Activated naive CD4-positive, alpha-beta T cell treated with anti-CD3 and anti-CD28 coated beads, Interleukin-2, amount 10 ng/mL, durations not matched to agents 7 days and 5 days (primary cell): Measurements from ENCODE around the gene ZMYM4.

Source experiments
- CTCF ChIA-PET: fragments of 350-600 bp; sonication (Branson Sonifier 250); formaldehyde crosslinking; loops from one replicate; lab custom pipeline; 2021; ENCODE audit warnings: antibody characterized with exemption; lab: Charles Lee
- DNase-seq: peaks from one replicate; pipeline ENCODE4 v3.0.0-alpha.2; 2020
- H3K27ac Mint-ChIP-seq: one replicate; pipeline ENCODE4 v1.8.0; 2021; ENCODE audit warnings: mild to moderate bottlenecking, moderate library complexity, mixed read lengths
- H3K27me3 Mint-ChIP-seq: one replicate; pipeline ENCODE4 v1.8.0; 2021; ENCODE audit warnings: mild to moderate bottlenecking, mixed read lengths
- H3K36me3 Mint-ChIP-seq: one replicate; pipeline ENCODE4 v1.8.0; 2021; ENCODE audit warnings: mixed read lengths
- H3K4me1 Mint-ChIP-seq: one replicate; pipeline ENCODE4 v1.8.0; 2021; ENCODE audit warnings: mixed read lengths
- H3K4me3 Mint-ChIP-seq: one replicate; pipeline ENCODE4 v1.8.0; 2021; ENCODE audit warnings: mild to moderate bottlenecking, moderate library complexity, mixed read lengths
- H3K9me3 Mint-ChIP-seq: one replicate; pipeline ENCODE4 v1.8.0; 2021; ENCODE audit warnings: mixed read lengths

The ZMYM4 gene

DNA sequence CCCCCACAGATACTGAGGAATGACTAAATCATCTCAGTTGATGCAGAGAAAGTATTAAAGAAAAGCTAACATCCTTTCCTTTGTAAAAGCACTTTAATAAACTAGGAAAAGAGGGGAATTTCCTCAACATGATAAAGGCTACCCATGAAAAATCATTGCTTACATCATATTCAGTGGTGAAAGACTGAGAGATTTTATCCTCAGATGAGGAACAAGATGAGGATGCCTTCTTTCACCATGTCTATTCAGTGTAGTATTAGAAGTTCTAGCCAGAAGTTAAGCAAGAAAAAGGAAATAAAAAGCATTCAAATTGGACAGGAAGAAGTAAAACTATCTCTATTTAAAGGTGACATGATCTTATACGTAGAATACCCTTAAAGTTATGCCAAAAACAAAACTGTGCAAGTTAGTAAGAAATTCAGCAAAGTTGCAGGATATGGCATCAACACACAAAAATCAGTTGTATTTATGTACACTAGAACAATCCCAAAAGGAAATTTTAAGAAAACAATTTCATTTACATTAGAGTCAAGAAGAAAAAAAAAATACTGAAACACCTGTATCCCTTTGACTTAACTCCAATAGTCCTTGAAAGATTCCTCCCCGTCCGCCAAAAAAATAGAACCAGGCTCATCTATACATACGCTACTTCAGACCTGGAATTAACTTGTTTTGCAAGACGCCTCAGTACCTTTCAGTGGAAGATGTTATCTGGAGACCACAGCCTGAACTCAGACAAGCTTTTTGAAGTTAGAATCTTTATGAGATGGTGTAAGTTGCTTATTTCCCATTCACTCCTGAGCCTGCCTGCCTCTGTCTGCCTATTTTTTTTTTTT is 17.5 kb downstream of the ZMYM4 start:
- no peak for DNase-seq
- Mint-ChIP-seq H3K4me1 (peaks cover 26% of the 10 kb centered on the region), H3K9me3 (peaks cover 8% of the 10 kb centered on the region), H3K36me3 (peaks cover 26% of the 10 kb centered on the region), H3K4me3 (no peak overlapping the region), H3K27ac (peak overlapping the region; percentile 65), H3K27me3 (no peaks in the 10 kb centered on the region)
- CTCF ChIA-PET, result interaction anchor here (0.6 kb wide), 2 partner anchors 449 to 1446 kb away, joined by 3 to 4 read pairs; no protein-coding TSS in a partner anchor

DNA sequence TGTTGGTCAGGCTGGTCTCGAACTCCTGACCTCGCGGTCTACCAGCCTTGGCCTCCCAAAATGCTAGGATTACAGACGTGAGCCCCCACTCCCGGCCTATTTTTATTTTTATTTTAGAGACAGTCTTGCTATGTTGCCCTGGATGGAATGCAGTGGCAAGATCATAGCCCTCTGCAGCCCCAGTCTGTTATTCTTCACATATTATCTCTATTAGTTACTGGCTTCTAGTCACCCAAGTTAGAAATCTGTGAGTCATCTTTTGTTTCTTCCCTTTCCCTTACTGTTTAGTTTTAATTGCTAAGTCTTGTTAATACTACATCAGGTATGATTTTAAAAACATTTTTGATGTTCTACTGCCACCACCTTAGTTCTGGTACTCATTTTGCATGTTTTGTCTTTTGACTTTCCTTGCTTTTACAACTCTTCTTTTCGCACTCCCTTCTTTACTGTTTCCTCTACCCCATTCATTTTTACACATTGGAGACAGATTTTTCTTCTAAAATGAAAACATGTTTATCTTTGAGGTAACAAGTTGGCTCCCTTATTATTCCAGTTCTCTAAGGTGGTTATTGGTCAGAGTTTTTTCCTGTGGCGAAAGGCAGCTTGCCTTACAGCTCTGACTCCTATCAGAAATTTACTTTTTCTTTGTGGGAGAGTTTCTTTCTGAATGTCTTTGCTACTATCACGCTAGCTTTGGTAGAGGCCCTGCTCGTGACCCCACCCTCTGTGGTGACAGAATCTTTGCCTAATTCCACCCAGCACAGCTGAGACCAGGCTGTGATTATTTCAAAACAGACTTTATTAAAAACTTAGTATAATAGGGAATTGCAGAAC is 19.5 kb downstream of the ZMYM4 start:
- H3K36me3 Mint-ChIP-seq, result peaks cover 18% of the 10 kb centered on the region
- no peak overlapping the region for H3K4me3 Mint-ChIP-seq
- CTCF ChIA-PET, result no interaction called here
- no peaks in the 10 kb centered on the region for H3K27me3 Mint-ChIP-seq
- DNase-seq, result no peak
- H3K9me3 Mint-ChIP-seq, result peaks cover 1% of the 10 kb centered on the region
- H3K4me1 Mint-ChIP-seq, result peaks cover 26% of the 10 kb centered on the region
- no peak overlapping the region for H3K27ac Mint-ChIP-seq

DNA sequence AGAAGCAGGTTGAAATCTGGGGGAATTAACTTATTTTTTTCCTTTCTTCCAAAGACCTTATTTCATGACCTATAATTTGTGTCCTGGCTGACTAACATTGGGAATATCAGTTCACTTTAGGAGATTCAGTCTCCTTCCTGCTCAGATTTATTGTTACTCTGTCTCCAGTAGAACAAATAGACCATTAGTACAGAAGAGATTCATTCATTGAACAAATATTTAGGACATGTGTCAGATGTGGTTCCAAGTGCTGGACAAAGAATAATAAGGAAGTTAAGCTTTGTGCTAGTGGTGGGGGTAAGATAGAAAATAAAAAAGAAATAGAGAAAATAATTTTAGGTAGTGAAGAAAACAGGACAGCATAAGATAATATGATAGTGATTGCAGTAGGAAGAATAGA is 20.3 kb downstream of the ZMYM4 start:
- Mint-ChIP-seq H3K4me1 (peaks cover 26% of the 10 kb centered on the region), H3K36me3 (peaks cover 16% of the 10 kb centered on the region), H3K9me3 (peaks cover 1% of the 10 kb centered on the region), H3K27ac (no peak overlapping the region), H3K4me3 (no peak overlapping the region), H3K27me3 (no peaks in the 10 kb centered on the region)
- no peak for DNase-seq
- CTCF ChIA-PET, result no interaction called here

DNA sequence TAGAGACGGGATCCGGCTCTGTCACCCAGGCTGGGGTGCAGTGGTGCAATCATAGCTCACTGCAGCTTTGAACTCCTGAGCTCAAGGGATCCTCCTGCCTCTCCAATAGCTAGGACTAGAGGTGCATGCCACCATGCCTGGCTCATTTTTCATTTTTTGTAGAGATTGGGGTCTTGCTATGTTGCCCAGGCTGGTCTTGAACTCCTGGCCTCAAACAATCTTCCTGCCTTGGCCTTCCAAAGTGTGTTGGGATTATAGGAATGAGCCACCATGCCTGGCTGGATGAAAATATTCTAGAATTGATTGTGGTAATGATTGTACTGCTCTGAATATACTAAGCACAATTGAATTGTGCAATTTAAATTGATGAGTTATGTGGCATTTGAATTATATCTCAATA is 21.9 kb downstream of the ZMYM4 start:
- H3K27me3 Mint-ChIP-seq, result no peaks in the 10 kb centered on the region
- H3K4me1 Mint-ChIP-seq, result peaks cover 19% of the 10 kb centered on the region
- no peak overlapping the region for H3K27ac Mint-ChIP-seq
- CTCF ChIA-PET, result no interaction called here
- no peaks in the 10 kb centered on the region for H3K9me3 Mint-ChIP-seq
- no peak overlapping the region for H3K4me3 Mint-ChIP-seq
- no peak for DNase-seq
- peaks cover 5% of the 10 kb centered on the region for H3K36me3 Mint-ChIP-seq

DNA sequence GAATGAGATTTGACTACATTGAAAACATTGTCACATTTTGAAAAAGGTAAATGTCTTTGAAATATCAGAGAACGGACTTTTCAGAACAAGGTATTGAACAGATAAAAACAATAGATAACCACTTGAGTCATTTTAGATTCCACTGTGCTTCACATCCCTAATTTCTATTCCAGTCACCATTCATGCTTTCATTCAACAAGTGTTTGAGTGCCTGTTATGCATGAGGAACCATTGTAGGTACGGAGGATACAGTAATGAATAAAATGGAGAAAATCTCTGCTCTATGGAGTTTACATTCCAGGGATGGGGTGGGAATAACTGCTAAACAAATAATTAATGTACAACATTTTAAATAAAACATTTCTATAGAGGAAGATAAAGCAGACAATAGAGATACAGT is 26.3 kb downstream of the ZMYM4 start:
- Mint-ChIP-seq H3K27ac (no peak overlapping the region), H3K4me1 (no peaks in the 10 kb centered on the region), H3K9me3 (no peaks in the 10 kb centered on the region), H3K36me3 (peaks cover 5% of the 10 kb centered on the region), H3K27me3 (no peaks in the 10 kb centered on the region), H3K4me3 (no peak overlapping the region)
- CTCF ChIA-PET, result no interaction called here
- no peak for DNase-seq

DNA sequence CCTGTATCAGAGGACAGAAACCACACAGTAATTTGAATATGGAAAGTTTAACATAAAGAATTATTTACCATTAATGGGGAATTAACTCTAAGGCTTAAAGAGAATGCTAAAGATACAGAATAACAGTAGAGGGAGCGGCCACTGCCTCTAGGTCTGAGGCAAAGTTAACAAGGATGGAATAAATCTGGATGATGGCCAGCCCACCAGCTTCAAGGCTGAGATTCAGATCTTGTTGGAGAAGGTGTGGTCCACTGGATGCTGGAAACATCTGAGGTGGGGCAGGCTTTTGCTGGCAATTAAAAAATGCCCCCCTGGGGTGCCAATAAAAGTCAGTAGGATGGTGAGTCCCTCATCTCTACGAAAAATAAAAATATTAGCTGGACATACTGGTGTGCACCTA is 29.4 kb downstream of the ZMYM4 start:
- no peaks in the 10 kb centered on the region for H3K4me1 Mint-ChIP-seq
- H3K27me3 Mint-ChIP-seq, result no peaks in the 10 kb centered on the region
- no peaks in the 10 kb centered on the region for H3K9me3 Mint-ChIP-seq
- no peak overlapping the region for H3K27ac Mint-ChIP-seq
- H3K36me3 Mint-ChIP-seq, result peaks cover 1% of the 10 kb centered on the region
- CTCF ChIA-PET, result interaction anchor here (4.4 kb wide), 1 partner anchor 96 kb away, joined by 17 read pairs; no protein-coding TSS in a partner anchor
- no peak overlapping the region for H3K4me3 Mint-ChIP-seq
- DNase-seq, result no peak

DNA sequence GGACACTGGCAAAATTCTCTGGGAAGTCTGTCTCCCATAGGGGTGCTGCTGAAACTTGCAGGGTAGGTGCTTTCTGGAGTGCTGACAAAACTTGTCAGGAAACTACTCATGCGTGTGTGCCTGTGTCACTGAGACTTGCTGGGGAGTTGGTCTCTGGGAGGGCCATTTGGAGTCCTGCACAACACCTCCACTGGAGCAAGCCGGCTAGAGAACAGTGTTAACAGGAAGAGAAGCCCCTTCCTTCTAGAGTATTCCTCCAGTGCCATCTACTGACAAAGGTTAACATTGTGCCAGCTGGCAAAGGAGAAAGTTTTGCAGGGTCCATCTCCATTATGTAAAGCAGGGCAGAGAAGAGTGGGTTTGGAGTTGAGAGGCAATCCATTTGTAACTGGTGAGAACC is 30.0 kb downstream of the ZMYM4 start:
- H3K9me3 Mint-ChIP-seq, result no peaks in the 10 kb centered on the region
- no peaks in the 10 kb centered on the region for H3K27me3 Mint-ChIP-seq
- no peak overlapping the region for H3K27ac Mint-ChIP-seq
- CTCF ChIA-PET, result interaction anchor here (0.6 to 4.4 kb wide), 2 partner anchors 96 to 142 kb away, joined by 3 to 17 read pairs; no protein-coding TSS in a partner anchor
- peak; percentile 49 for DNase-seq
- H3K4me3 Mint-ChIP-seq, result no peak overlapping the region
- peaks cover 1% of the 10 kb centered on the region for H3K36me3 Mint-ChIP-seq
- H3K4me1 Mint-ChIP-seq, result no peaks in the 10 kb centered on the region

DNA sequence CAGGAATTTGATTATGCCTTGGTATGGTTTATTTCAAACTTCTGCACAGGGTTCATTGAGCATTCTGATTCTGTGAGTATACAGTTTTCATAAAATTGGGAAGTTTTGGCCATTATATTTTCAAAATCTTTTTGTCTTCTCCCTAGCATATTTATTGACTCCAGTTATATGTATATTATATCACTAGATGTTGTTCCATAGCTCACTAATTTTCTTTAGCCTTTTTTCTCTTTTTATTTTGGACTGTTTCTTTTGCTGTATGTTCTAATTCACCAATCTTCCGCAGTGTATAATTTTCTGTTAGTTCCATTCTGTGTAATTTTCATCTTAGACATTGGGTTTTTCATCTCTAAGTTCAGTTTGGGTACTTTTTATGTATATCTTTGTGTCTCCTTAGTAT is 31.9 kb downstream of the ZMYM4 start:
- Mint-ChIP-seq H3K27ac (no peak overlapping the region), H3K9me3 (no peaks in the 10 kb centered on the region), H3K27me3 (no peaks in the 10 kb centered on the region), H3K4me1 (no peaks in the 10 kb centered on the region), H3K4me3 (no peak overlapping the region), H3K36me3 (peaks cover 1% of the 10 kb centered on the region)
- CTCF ChIA-PET, result interaction anchor here (0.7 to 4.4 kb wide), 2 partner anchors 98 to 757 kb away, joined by 4 to 17 read pairs; no protein-coding TSS in a partner anchor
- no peak for DNase-seq

DNA sequence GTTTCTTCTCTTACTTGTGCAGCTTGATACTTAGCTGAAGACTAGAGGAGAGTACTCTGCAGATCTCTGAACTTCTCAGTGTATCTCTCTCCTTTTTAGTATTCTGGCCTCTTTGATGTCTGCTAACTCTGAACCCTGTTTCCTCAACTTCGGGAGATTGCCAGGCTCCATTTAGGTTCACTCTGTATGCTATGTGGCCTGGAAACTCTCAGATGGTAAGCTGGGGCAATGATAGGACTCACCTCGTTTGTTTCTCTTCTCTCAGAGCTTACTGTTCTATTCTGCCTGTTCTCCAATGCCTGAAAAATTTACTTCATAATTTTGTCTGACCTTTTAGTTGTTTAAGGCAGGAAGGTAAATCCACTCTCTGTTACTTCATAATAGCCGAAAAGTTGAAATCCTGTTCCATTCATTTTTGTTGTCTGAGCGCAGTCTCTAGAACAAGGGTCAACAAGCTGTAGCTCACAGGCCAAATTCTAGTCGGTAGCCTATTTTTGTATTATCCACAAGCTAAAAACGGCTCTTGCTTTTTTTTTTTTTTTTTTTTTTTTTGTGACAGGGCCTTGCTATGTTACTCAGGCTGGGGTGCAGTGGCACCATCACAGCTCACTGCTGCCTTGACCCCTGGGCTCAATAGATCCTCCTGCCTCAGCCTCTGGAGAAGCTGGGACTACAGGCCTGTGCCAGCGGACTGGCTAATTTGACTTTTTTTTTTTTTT is 33.3 kb downstream of the ZMYM4 start:
- CTCF ChIA-PET, result interaction anchor here (0.6 to 0.8 kb wide), 2 partner anchors 99 to 100 kb away, joined by 3 read pairs; no protein-coding TSS in a partner anchor
- H3K9me3 Mint-ChIP-seq, result no peaks in the 10 kb centered on the region

DNA sequence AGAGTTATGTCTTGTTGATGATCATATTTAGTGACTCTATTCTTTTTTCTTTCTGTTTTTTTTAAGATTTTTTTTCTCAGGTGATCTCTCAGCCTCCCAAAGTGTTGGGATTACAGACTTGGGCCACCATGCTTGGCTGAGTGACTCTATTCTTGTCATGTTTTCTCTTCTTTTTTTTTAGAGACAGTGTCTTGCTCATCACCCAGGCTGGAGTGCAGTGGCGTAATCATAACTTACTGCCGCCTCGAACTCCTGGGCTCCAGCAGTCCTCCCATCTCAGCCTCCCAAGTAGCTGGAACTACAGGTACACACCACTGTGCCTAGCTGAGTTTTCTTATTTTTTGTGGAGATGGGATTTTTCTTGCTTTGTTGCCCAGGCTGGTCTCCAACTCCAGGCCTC is 36.9 kb downstream of the ZMYM4 start:
- no peak overlapping the region for H3K27ac Mint-ChIP-seq
- no peak overlapping the region for H3K4me3 Mint-ChIP-seq
- no peak for DNase-seq
- no peaks in the 10 kb centered on the region for H3K9me3 Mint-ChIP-seq
- CTCF ChIA-PET, result no interaction called here
- H3K36me3 Mint-ChIP-seq, result peaks cover 3% of the 10 kb centered on the region
- H3K27me3 Mint-ChIP-seq, result no peaks in the 10 kb centered on the region
- H3K4me1 Mint-ChIP-seq, result no peaks in the 10 kb centered on the region

More for the DNA sequence above, 33.3 kb downstream of the ZMYM4 start:
- peaks cover 1% of the 10 kb centered on the region for H3K36me3 Mint-ChIP-seq
- H3K4me3 Mint-ChIP-seq, result no peak overlapping the region
- no peaks in the 10 kb centered on the region for H3K27me3 Mint-ChIP-seq
- H3K27ac Mint-ChIP-seq, result no peak overlapping the region
- no peak for DNase-seq
- no peaks in the 10 kb centered on the region for H3K4me1 Mint-ChIP-seq

DNA sequence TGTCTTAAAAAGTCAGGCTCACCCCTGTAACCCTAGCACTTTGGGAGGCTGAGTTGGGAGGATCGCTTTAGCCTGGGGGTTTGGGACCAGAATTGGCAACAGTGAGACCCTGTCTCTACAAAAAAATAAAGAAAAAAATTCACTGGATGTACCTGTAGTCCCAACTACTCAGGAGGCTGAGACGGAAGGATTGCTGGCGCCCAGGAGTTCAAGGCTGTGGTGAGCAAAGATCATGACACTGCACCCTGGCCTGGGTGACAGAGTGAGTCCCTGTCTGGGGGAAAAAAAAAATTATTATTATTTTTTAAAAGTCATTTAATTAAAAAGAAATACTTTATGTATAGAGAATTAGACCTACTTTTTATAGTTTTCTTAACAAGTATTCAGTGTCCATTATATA is 47.1 kb downstream of the ZMYM4 start:
- CTCF ChIA-PET, result no interaction called here
- Mint-ChIP-seq H3K4me1 (no peaks in the 10 kb centered on the region), H3K4me3 (no peak overlapping the region), H3K36me3 (peaks cover 15% of the 10 kb centered on the region), H3K27me3 (no peaks in the 10 kb centered on the region), H3K27ac (no peak overlapping the region), H3K9me3 (no peaks in the 10 kb centered on the region)
- no peak for DNase-seq

DNA sequence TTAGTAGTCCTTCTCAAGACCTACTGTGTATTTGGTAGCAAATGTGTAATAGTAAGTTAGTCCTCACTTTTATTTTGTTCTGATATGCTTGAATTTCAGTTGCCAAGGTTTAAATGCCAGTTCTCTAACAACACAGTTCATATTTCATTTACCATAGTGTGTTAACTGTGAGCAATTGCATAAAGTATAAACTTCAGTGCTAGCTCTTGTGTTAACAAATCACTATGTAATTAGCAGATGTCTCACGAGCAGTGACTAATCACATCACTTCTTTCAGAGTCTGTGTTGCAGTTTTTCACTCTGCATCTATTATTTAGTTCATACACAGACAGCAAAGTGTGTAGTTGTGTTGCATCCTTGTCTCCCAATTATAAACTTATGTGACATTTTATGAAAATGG is 47.8 kb downstream of the ZMYM4 start:
- Mint-ChIP-seq H3K4me1 (no peaks in the 10 kb centered on the region), H3K4me3 (no peak overlapping the region), H3K27me3 (no peaks in the 10 kb centered on the region), H3K36me3 (peaks cover 13% of the 10 kb centered on the region), H3K9me3 (no peaks in the 10 kb centered on the region), H3K27ac (no peak overlapping the region)
- CTCF ChIA-PET, result interaction anchor here (0.5 kb wide), 1 partner anchor 105 kb away, joined by 5 read pairs; no protein-coding TSS in a partner anchor
- DNase-seq, result no peak

DNA sequence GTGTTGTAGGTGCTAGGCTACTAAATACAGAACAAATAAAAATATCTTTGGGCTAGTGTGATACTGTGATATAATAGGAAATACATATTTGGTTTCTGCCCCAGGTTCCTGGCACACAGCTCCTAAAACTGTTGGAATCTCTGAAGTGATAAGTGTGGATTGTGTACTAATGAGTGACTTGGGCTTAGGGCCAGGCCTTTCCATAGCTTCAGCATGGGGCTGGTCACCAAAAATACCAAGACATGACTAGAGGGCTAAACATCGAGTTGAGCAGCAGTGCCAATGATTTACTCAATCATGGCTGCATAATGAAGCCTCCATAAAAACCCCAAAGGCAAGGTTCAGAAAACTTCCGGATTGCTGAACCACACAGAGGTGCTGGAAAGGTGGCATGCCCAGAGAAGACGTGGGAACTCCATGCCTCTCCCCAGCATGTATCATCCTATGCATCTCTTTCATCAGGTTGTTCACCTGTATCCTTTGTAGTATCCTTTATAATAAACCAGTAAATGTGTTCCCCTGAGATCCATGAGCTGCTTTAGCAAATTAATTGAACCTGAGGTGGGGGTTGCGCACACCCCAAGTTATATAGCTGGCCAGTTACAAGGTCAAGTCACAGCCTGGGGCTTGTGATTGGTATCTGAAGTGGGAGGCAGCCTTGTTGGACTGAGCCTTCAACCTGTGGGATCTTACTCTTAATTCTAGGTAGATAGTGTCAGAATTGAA is 51.6 kb downstream of the ZMYM4 start:
- Mint-ChIP-seq H3K4me3 (no peak overlapping the region), H3K4me1 (no peaks in the 10 kb centered on the region), H3K9me3 (no peaks in the 10 kb centered on the region), H3K36me3 (peaks cover 13% of the 10 kb centered on the region), H3K27ac (no peak overlapping the region), H3K27me3 (no peaks in the 10 kb centered on the region)
- CTCF ChIA-PET, result no interaction called here
- no peak for DNase-seq
